Karpas-422 (cell line): ENCODE results near the gene FAM13B. TPM values are rescaled to one million over a fixed set of nuclear protein-coding genes. Genes with fewer than 3 reads are reported as not detected.
"Not testable (repeated sequence)": the region's sequence is repeated elsewhere in the genome, so short reads cannot be mapped to it uniquely, and the experiment has no call there.

Experiments used
- DNase-seq: peaks from one replicate; pipeline ENCODE4 v3.0.0-alpha.2; 2015
- H2AFZ ChIP-seq: fragments of 200-600 bp; sonication (generic); 2 replicates; pipeline ENCODE4 v1.6.1; 2014; ENCODE audit warnings: antibody characterized with exemption, low read length, mixed read lengths
- H3K27ac ChIP-seq: fragments of 200-600 bp; sonication (generic); 2 replicates; pipeline ENCODE4 v1.5.1; 2014; ENCODE audit warnings: mild to moderate bottlenecking, low read length, moderate library complexity
- H3K27me3 ChIP-seq: fragments of 200-600 bp; sonication (generic); 2 replicates; pipeline ENCODE4 v1.6.1; 2014; ENCODE audit warnings: low read length, mixed read lengths
- H3K36me3 ChIP-seq: fragments of 200-600 bp; sonication (generic); 2 replicates; pipeline ENCODE4 v1.6.1; 2014; ENCODE audit warnings: low read length, mixed read lengths; ENCODE audit not compliant: insufficient read depth
- H3K4me1 ChIP-seq: fragments of 200-600 bp; sonication (generic); 2 replicates; pipeline ENCODE4 v1.6.1; 2014; ENCODE audit warnings: mild to moderate bottlenecking, low read length, mixed read lengths
- H3K4me2 ChIP-seq: fragments of 200-600 bp; sonication (generic); 2 replicates; pipeline ENCODE4 v1.6.1; 2014; ENCODE audit warnings: low read length, low read depth, mild to moderate bottlenecking; ENCODE audit not compliant: poor library complexity, severe bottlenecking
- H3K4me3 ChIP-seq: fragments of 200-600 bp; sonication (generic); 2 replicates; pipeline ENCODE4 v1.5.1; 2014; ENCODE audit warnings: mild to moderate bottlenecking, antibody characterized with exemption, low read length, mixed read lengths
- H3K79me2 ChIP-seq: fragments of 200-600 bp; sonication (generic); 2 replicates; pipeline ENCODE4 v1.6.1; 2014; ENCODE audit warnings: mild to moderate bottlenecking, low read length, mixed read lengths
- H3K9ac ChIP-seq: fragments of 200-600 bp; sonication (generic); 2 replicates; pipeline ENCODE4 v1.6.0; 2014; ENCODE audit warnings: low read length
- H3K9me2 ChIP-seq: fragments of 200-600 bp; sonication (generic), shearing (Covaris generic); replicated peaks from 2 replicates; pipeline ENCODE4 v1.6.0; 2014; ENCODE audit warnings: mild to moderate bottlenecking, low read length, moderate library complexity; ENCODE audit not compliant: insufficient read depth
- H3K9me3 ChIP-seq: fragments of 300-700, 200-600 bp; sonication (generic); 2 replicates; pipeline ENCODE4 v1.6.1; 2014; ENCODE audit warnings: low read length, mixed read lengths
- H4K20me1 ChIP-seq: fragments of 200-600 bp; sonication (generic); 2 replicates; pipeline ENCODE4 v1.6.1; 2014; ENCODE audit warnings: mild to moderate bottlenecking, antibody characterized with exemption, low read length, low read depth; ENCODE audit not compliant: insufficient read depth
- total RNA-seq: library from RNA; depleted of rRNA; stranded (reverse); fragments of >200 nt; shearing (Covaris generic); gene quantifications from 2 replicates; pipeline ENCODE4 v1.2.3, GENCODE V29; 2014; ENCODE audit warnings: low replicate concordance

FAM13B gene
- total RNA-seq, 1 experiment from 2014 or later, result 23.2 TPM

- no peak for DNase-seq
- Histone ChIP-seq H3K9me2 (no peaks in the 10 kb centered on the region), H3K27ac (no peak overlapping the region), H3K27me3 (no peaks in the 10 kb centered on the region), H3K79me2 (peaks cover 35% of the 10 kb centered on the region), H4K20me1 (no peaks in the 10 kb centered on the region), H3K4me2 (no peak overlapping the region), H3K4me3 (no peak overlapping the region), H3K9me3 (no peaks in the 10 kb centered on the region), H3K36me3 (peaks cover 55% of the 10 kb centered on the region), H2AFZ (no peak overlapping the region), H3K9ac (no peak overlapping the region), H3K4me1 (no peaks in the 10 kb centered on the region)
Observed at GRCh38 chr5:137954131-137954879, 78.6 kb downstream of the FAM13B start.

GRCh38 chr5:137945825-137946224 lies 87.1 kb downstream of the FAM13B start:
- Histone ChIP-seq H2AFZ (no peak overlapping the region), H3K4me1 (no peaks in the 10 kb centered on the region), H3K79me2 (peaks cover 3% of the 10 kb centered on the region; the same call in 1 of the 2 replicates), H3K27me3 (no peaks in the 10 kb centered on the region), H3K4me2 (no peak overlapping the region), H3K36me3 (peaks cover 86% of the 10 kb centered on the region), H3K27ac (no peak overlapping the region), H3K9me3 (no peaks in the 10 kb centered on the region), H4K20me1 (0 out of 2 replicates have a peak, but pooled peaks cover 3% of the 10 kb centered on the region), H3K4me3 (no peak overlapping the region), H3K9ac (no peak overlapping the region), H3K9me2 (no peaks in the 10 kb centered on the region)
- no peak for DNase-seq

- not testable (repeated sequence) for H3K79me2 ChIP-seq, H3K9ac ChIP-seq, DNase-seq, H3K4me3 ChIP-seq, H2AFZ ChIP-seq, H3K4me1 ChIP-seq, H3K27me3 ChIP-seq, H3K9me2 ChIP-seq, H4K20me1 ChIP-seq, H3K27ac ChIP-seq, H3K9me3 ChIP-seq, H3K4me2 ChIP-seq
- H3K36me3 ChIP-seq, result peaks cover 89% of the 10 kb centered on the region
Observed at GRCh38 chr5:137944280-137944679, 88.6 kb downstream of the FAM13B start.

GRCh38 chr5:137939331-137939730 lies 93.5 kb downstream of the FAM13B start:
- Histone ChIP-seq H3K27me3 (no peaks in the 10 kb centered on the region), H3K79me2 (peaks cover 7% of the 10 kb centered on the region; the same call in 1 of the 2 replicates), H3K9me2 (no peaks in the 10 kb centered on the region), H3K4me1 (peaks cover 16% of the 10 kb centered on the region), H4K20me1 (0 out of 2 replicates have a peak, but pooled peaks cover 3% of the 10 kb centered on the region), H3K9me3 (no peaks in the 10 kb centered on the region), H3K27ac (no peak overlapping the region), H3K4me2 (no peak overlapping the region), H3K9ac (no peak overlapping the region), H2AFZ (no peak overlapping the region), H3K36me3 (peaks cover 61% of the 10 kb centered on the region), H3K4me3 (no peak overlapping the region)
- no peak for DNase-seq

- Histone ChIP-seq H3K9me2 (no peaks in the 10 kb centered on the region), H2AFZ (no peak overlapping the region), H3K36me3 (peaks cover 55% of the 10 kb centered on the region), H3K9ac (no peak overlapping the region), H3K9me3 (no peaks in the 10 kb centered on the region), H3K4me1 (peaks cover 16% of the 10 kb centered on the region), H3K4me3 (no peak overlapping the region), H3K27ac (no peak overlapping the region), H4K20me1 (0 out of 2 replicates have a peak, but pooled peaks cover 3% of the 10 kb centered on the region), H3K27me3 (no peaks in the 10 kb centered on the region), H3K4me2 (no peak overlapping the region), H3K79me2 (0 out of 2 replicates have a peak, but pooled peaks cover 4% of the 10 kb centered on the region)
- DNase-seq, result no peak
Observed at GRCh38 chr5:137938751-137939143, 94.1 kb downstream of the FAM13B start.

GRCh38 chr5:137937994-137938750 lies 94.7 kb downstream of the FAM13B start:
- no peaks in the 10 kb centered on the region for H3K27me3 ChIP-seq
- no peak overlapping the region for H3K9ac ChIP-seq
- H3K27ac ChIP-seq, result no peak overlapping the region
- no peak overlapping the region for H3K4me2 ChIP-seq
- H3K9me2 ChIP-seq, result no peaks in the 10 kb centered on the region
- H2AFZ ChIP-seq, result no peak overlapping the region
- 0 out of 2 replicates have a peak, but pooled peaks cover 3% of the 10 kb centered on the region for H4K20me1 ChIP-seq
- H3K36me3 ChIP-seq, result peaks cover 54% of the 10 kb centered on the region
- no peaks in the 10 kb centered on the region for H3K9me3 ChIP-seq
- 0 out of 2 replicates have a peak, but pooled peaks cover 4% of the 10 kb centered on the region for H3K79me2 ChIP-seq
- no peak for DNase-seq
- H3K4me3 ChIP-seq, result no peak overlapping the region
- H3K4me1 ChIP-seq, result peaks cover 16% of the 10 kb centered on the region

GRCh38 chr5:137935694-137936093 lies 97.2 kb downstream of the FAM13B start:
- Histone ChIP-seq H3K9me3 (no peaks in the 10 kb centered on the region), H3K4me1 (peaks cover 16% of the 10 kb centered on the region), H3K27ac (no peak overlapping the region), H3K27me3 (no peaks in the 10 kb centered on the region), H3K79me2 (0 out of 2 replicates have a peak, but pooled peaks cover 4% of the 10 kb centered on the region), H3K4me3 (no peak overlapping the region), H3K9ac (no peak overlapping the region), H2AFZ (no peak overlapping the region), H3K4me2 (no peak overlapping the region), H3K9me2 (no peaks in the 10 kb centered on the region), H3K36me3 (peaks cover 32% of the 10 kb centered on the region), H4K20me1 (no peaks in the 10 kb centered on the region)
- no peak for DNase-seq

- Histone ChIP-seq H3K9ac (no peak overlapping the region), H3K79me2 (0 out of 2 replicates have a peak, but pooled peaks cover 4% of the 10 kb centered on the region), H3K27me3 (no peaks in the 10 kb centered on the region), H3K9me2 (no peaks in the 10 kb centered on the region), H2AFZ (no peak overlapping the region), H3K9me3 (no peaks in the 10 kb centered on the region), H3K36me3 (peaks cover 28% of the 10 kb centered on the region), H3K4me1 (peaks cover 16% of the 10 kb centered on the region), H4K20me1 (no peaks in the 10 kb centered on the region), H3K4me2 (no peak overlapping the region), H3K4me3 (no peak overlapping the region), H3K27ac (no peak overlapping the region)
- DNase-seq, result no peak
Observed at GRCh38 chr5:137935190-137935589, 97.7 kb downstream of the FAM13B start.
